Mesodermal cell (in vitro differentiated cells): ENCODE measurements around the gene QSOX1.
A peak's percentile ranks its signal among the peaks of the same experiment; 100 is the strongest.

Experiments used
- H3K27ac ChIP-seq: 2 replicates; pipeline ENCODE4 v1.7.0; 2013; ENCODE audit warnings: mild to moderate bottlenecking, low read depth, low read length, moderate library complexity; ENCODE audit not compliant: severe bottlenecking
- H3K36me3 ChIP-seq: 2 replicates; pipeline ENCODE4 v1.7.1; 2013; ENCODE audit warnings: mild to moderate bottlenecking, low read length, moderate library complexity; ENCODE audit not compliant: control insufficient read depth, insufficient read depth
- H3K4me1 ChIP-seq: one replicate; pipeline ENCODE4 v1.7.1; 2013; ENCODE audit warnings: mild to moderate bottlenecking, low read length; ENCODE audit not compliant: insufficient read depth, control insufficient read depth, poor library complexity, severe bottlenecking
- H3K4me3 ChIP-seq: 2 replicates; pipeline ENCODE4 v1.7.0; 2013; ENCODE audit warnings: low read length, control low read depth, mild to moderate bottlenecking; ENCODE audit not compliant: insufficient read depth, poor library complexity, severe bottlenecking; ENCODE audit errors: extremely low read depth
- H3K9me3 ChIP-seq: 2 replicates; pipeline ENCODE4 v1.7.1; 2013; ENCODE audit warnings: mild to moderate bottlenecking, low read length, moderate library complexity; ENCODE audit not compliant: control insufficient read depth
- WGBS, 2 experiments: methylation state at CpG; one replicate each; pipeline ENCODE4 v1.1.5; 2013; ENCODE audit warnings: missing lambda C conversion rate in 2 of 2; ENCODE audit not compliant: insufficient coverage in 2 of 2; 5-methylcytosine and 5-hydroxymethylcytosine counted together

The QSOX1 gene

GRCh38 chr1:180151508-180151907 lies 3.2 kb upstream of the QSOX1 start:
- Histone ChIP-seq H3K4me1 (peaks cover 9% of the 10 kb centered on the region), H3K4me3 (no peak overlapping the region), H3K27ac (no peak overlapping the region), H3K9me3 (no peaks in the 10 kb centered on the region), H3K36me3 (no peaks in the 10 kb centered on the region)
- no CpG with 5 or more reads among the region's 3 CpGs for WGBS, 2 experiments

- Histone ChIP-seq H3K4me3 (no peak overlapping the region), H3K4me1 (peaks cover 18% of the 10 kb centered on the region), H3K36me3 (no peaks in the 10 kb centered on the region), H3K27ac (no peak overlapping the region), H3K9me3 (no peaks in the 10 kb centered on the region)
- 96 to 97% methylated on average over 5 of the region's 6 CpGs for WGBS, 2 experiments
These were observed 2.1 kb upstream of the QSOX1 start for GRCh38 chr1:180152588-180152987.

GRCh38 chr1:180153032-180153431 lies 1.6 kb upstream of the QSOX1 start:
- Histone ChIP-seq H3K4me1 (peaks cover 21% of the 10 kb centered on the region), H3K27ac (no peak overlapping the region), H3K9me3 (no peaks in the 10 kb centered on the region), H3K36me3 (no peaks in the 10 kb centered on the region), H3K4me3 (no peak overlapping the region)
- 85 to 91% methylated on average over 4 of the region's 5 CpGs for WGBS, 2 experiments

- Histone ChIP-seq H3K4me3 (peak overlapping the region; percentile 67), H3K27ac (no peak overlapping the region)
- WGBS, 2 experiments: 20 to 37% methylated on average over 4 to 5 of the region's 7 CpGs
These were observed 705 bp upstream of the QSOX1 start for GRCh38 chr1:180154003-180154324.

GRCh38 chr1:180155182-180155682 lies 563 bp downstream of the QSOX1 start:
- H3K4me3 ChIP-seq: peak overlapping the region; percentile 67
- H3K36me3 ChIP-seq: peaks cover 6% of the 10 kb centered on the region
- H3K4me1 ChIP-seq: peaks cover 21% of the 10 kb centered on the region
- H3K9me3 ChIP-seq: no peaks in the 10 kb centered on the region
- no peak overlapping the region for H3K27ac ChIP-seq
- WGBS, 2 experiments: 0 to 1% methylated on average over 25 to 27 of the region's 29 CpGs

More at GRCh38 chr1:180154003-180154324, 705 bp upstream of the QSOX1 start:
- no peaks in the 10 kb centered on the region for H3K9me3 ChIP-seq
- H3K36me3 ChIP-seq: peaks cover 5% of the 10 kb centered on the region
- peaks cover 21% of the 10 kb centered on the region for H3K4me1 ChIP-seq

- no peak overlapping the region for H3K4me3 ChIP-seq
- peaks cover 21% of the 10 kb centered on the region for H3K4me1 ChIP-seq
- peaks cover 6% of the 10 kb centered on the region for H3K36me3 ChIP-seq
- no peaks in the 10 kb centered on the region for H3K9me3 ChIP-seq
- WGBS, 2 experiments: 90 to 91% methylated on average over 2 of the region's 4 CpGs
- no peak overlapping the region for H3K27ac ChIP-seq
These were observed 1.5 kb downstream of the QSOX1 start for GRCh38 chr1:180156201-180156600.

- WGBS, 2 experiments: 90 to 100% methylated on average over 1 of the region's 2 CpGs
- peaks cover 21% of the 10 kb centered on the region for H3K4me1 ChIP-seq
- H3K36me3 ChIP-seq: peaks cover 6% of the 10 kb centered on the region
- H3K9me3 ChIP-seq: no peaks in the 10 kb centered on the region
- no peak overlapping the region for H3K4me3 ChIP-seq
- peak overlapping the region; percentile 76 for H3K27ac ChIP-seq
These were observed 2.0 kb downstream of the QSOX1 start for GRCh38 chr1:180156631-180157091.

- H3K27ac ChIP-seq: peak overlapping the region; percentile 76
- H3K4me1 ChIP-seq: peaks cover 21% of the 10 kb centered on the region
- peaks cover 6% of the 10 kb centered on the region for H3K36me3 ChIP-seq
- H3K9me3 ChIP-seq: no peaks in the 10 kb centered on the region
- WGBS, 2 experiments: 81 to 85% methylated on average over 4 of the region's 4 CpGs
- no peak overlapping the region for H3K4me3 ChIP-seq
These were observed 2.4 kb downstream of the QSOX1 start for GRCh38 chr1:180157108-180157507.

GRCh38 chr1:180157576-180158057 lies 2.9 kb downstream of the QSOX1 start:
- Histone ChIP-seq H3K4me3 (no peak overlapping the region), H3K4me1 (peaks cover 21% of the 10 kb centered on the region), H3K27ac (peak overlapping the region; percentile 76), H3K9me3 (no peaks in the 10 kb centered on the region), H3K36me3 (peaks cover 6% of the 10 kb centered on the region)
- 100% methylated on average over 1 of the region's 3 CpGs for WGBS, 2 experiments

GRCh38 chr1:180158149-180159147 lies 3.8 kb downstream of the QSOX1 start:
- Histone ChIP-seq H3K27ac (no peak overlapping the region), H3K9me3 (no peaks in the 10 kb centered on the region), H3K36me3 (peaks cover 6% of the 10 kb centered on the region), H3K4me1 (peaks cover 21% of the 10 kb centered on the region), H3K4me3 (no peak overlapping the region)
- 94 to 95% methylated on average over 13 to 15 of the region's 16 CpGs for WGBS, 2 experiments
